Body of pancreas (tissue), 4 donors: ENCODE results near the gene ETV3. TPM values are rescaled to one million over a fixed set of nuclear protein-coding genes. Genes with fewer than 3 reads are reported as not detected.
"Not testable (repeated sequence)": the region's sequence is repeated elsewhere in the genome, so short reads cannot be mapped to it uniquely, and the experiment has no call there.

Experiments used
- ATAC-seq: fragments of 150-250 bp; one replicate; pipeline ENCODE4 v1.9.1; 2016
- DNase-seq, 4 donors: peaks; one replicate each; pipeline ENCODE4 v3.0.0-alpha.2; 2019
- H3K27ac ChIP-seq, 4 donors: fragments of 200-600 bp; sonication (generic); 1 replicate in 3 of 4; 2 replicates in 1 of 4; pipeline versions ENCODE4 v1.5.1 to v1.6.1; 2016 to 2019; ENCODE audit warnings: mild to moderate bottlenecking in 1 of 4, mixed read lengths in 1 of 4, moderate library complexity in 1 of 4
- H3K27me3 ChIP-seq, 2 donors: fragments of 200-600 bp; sonication (generic); one replicate each; pipeline ENCODE4 v1.6.0; 2016; ENCODE audit warnings: mild to moderate bottlenecking in 1 of 2
- H3K36me3 ChIP-seq, 2 donors: fragments of 200-600 bp; sonication (generic); replicated peaks in 1 of 2; 2 replicates each; pipeline ENCODE4 v1.5.1; 2016; ENCODE audit warnings: low read depth in 2 of 2; ENCODE audit not compliant: insufficient read depth in 1 of 2
- H3K4me1 ChIP-seq: fragments of 200-600 bp; sonication (generic); one replicate; pipeline ENCODE4 v1.6.0; 2016
- H3K4me3 ChIP-seq, 2 donors: fragments of 200-600 bp; sonication (generic); 1 replicate in 1 of 2; 2 replicates in 1 of 2; pipeline ENCODE4 v1.5.1; 2016 to 2019
- H3K9me3 ChIP-seq, 3 donors: fragments of 200-600 bp; sonication (generic); 1 replicate in 2 of 3; 2 replicates in 1 of 3; pipeline ENCODE4 v1.5.1; 2016
- CTCF ChIP-seq, 7 experiments: fragments of 450-650 bp in 4 of 7; fragments of 200-600 bp in 3 of 7; sonication (generic) in 3 of 7; IDR thresholded peaks; one replicate each; pipeline ENCODE4 v1.5.1; 2016 to 2019; ENCODE audit warnings: antibody characterized with exemption in 7 of 7
- POLR2A ChIP-seq, 3 donors: fragments of 450-650 bp; IDR thresholded peaks; one replicate each; pipeline ENCODE4 v1.6.1; 2016; ENCODE audit warnings: antibody characterized with exemption in 3 of 3, mild to moderate bottlenecking in 2 of 3
- WGBS, 2 donors: methylation state at CpG; one replicate each; pipeline ENCODE4 v1.1.5; 2017; 5-methylcytosine and 5-hydroxymethylcytosine counted together
- intact Hi-C: fragments of 100-400 bp; cut with DNase I; formaldehyde crosslinking; loops from one replicate; pipeline ENCODE4 v1.15.1; 2023
- total RNA-seq, 2 donors: library from RNA; depleted of rRNA; stranded (reverse); fragments of >200 nt; gene quantifications; one replicate each; pipeline ENCODE4 v1.1.0, GENCODE V29; 2016

Gene ETV3
- total RNA-seq, 2 donors from 2014 or later = 5.6 to 11.4 TPM

- H3K9me3 ChIP-seq = no peaks in the 10 kb centered on the region
- H3K27ac ChIP-seq = no peak overlapping the region
- no peak for DNase-seq
- 32 to 66% methylated on average over 4 of the region's 4 CpGs for WGBS, 2 donors
- no peaks in the 10 kb centered on the region for H3K36me3 ChIP-seq
- no peak for ATAC-seq
- no peak for TF ChIP-seq POLR2A (IDR thresholded peaks at IDR 0.05)
- no peak for TF ChIP-seq CTCF (IDR thresholded peaks at IDR 0.05)
- H3K4me3 ChIP-seq = no peak overlapping the region
- H3K4me1 ChIP-seq = no peaks in the 10 kb centered on the region
- intact Hi-C loops = no loop called here
- H3K27me3 ChIP-seq = no peaks in the 10 kb centered on the region
Measured at GRCh38 chr1:157101149-157101548, 37.0 kb downstream of the ETV3 start.

GRCh38 chr1:157099633-157100009 lies 38.6 kb downstream of the ETV3 start, which contains the start of gene ETV3L:
Gene ETV3L, minus strand, starts transcription at chr1:157099808. Its CDS starts 285 bp downstream, at chr1:157099523.
- 57 to 70% methylated on average over 3 of the region's 3 CpGs for WGBS, 2 donors
- no peak for ATAC-seq
- no peak for TF ChIP-seq CTCF (IDR thresholded peaks at IDR 0.05)
- TF ChIP-seq POLR2A (IDR thresholded peaks at IDR 0.05) = no peak
- Histone ChIP-seq H3K27ac (no peak within 1 kb of the TSS), H3K9me3 (no peaks in the 10 kb centered on the region), H3K4me3 (no peak within 1 kb of the TSS), H3K4me1 (no peaks in the 10 kb centered on the region), H3K27me3 (no peaks in the 10 kb centered on the region), H3K36me3 (no peaks in the 10 kb centered on the region)
- intact Hi-C loops = no loop called here
- DNase-seq = no peak

- H3K27ac ChIP-seq, H3K36me3 ChIP-seq, DNase-seq, ATAC-seq, H3K27me3 ChIP-seq, intact Hi-C loops, H3K4me1 ChIP-seq, H3K9me3 ChIP-seq, H3K4me3 ChIP-seq: not testable (repeated sequence)
- 76 to 82% methylated on average over 9 to 17 of the region's 17 CpGs for WGBS, 2 donors
Measured at GRCh38 chr1:157098987-157099632, 39.1 kb downstream of the ETV3 start.

- Histone ChIP-seq H3K4me1 (no peaks in the 10 kb centered on the region), H3K36me3 (no peaks in the 10 kb centered on the region), H3K27ac (no peak overlapping the region), H3K4me3 (no peak overlapping the region), H3K27me3 (no peaks in the 10 kb centered on the region), H3K9me3 (no peaks in the 10 kb centered on the region)
- intact Hi-C loops = no loop called here
- WGBS, 2 donors = 87 to 88% methylated on average over 9 of the region's 9 CpGs
- DNase-seq (no peak), ATAC-seq (no peak)
- no peak for TF ChIP-seq CTCF (IDR thresholded peaks at IDR 0.05)
- no peak for TF ChIP-seq POLR2A (IDR thresholded peaks at IDR 0.05)
Measured at GRCh38 chr1:157098519-157098918, 39.7 kb downstream of the ETV3 start.

- ATAC-seq = no peak
- Histone ChIP-seq H3K4me3 (no peak overlapping the region), H3K36me3 (no peaks in the 10 kb centered on the region), H3K27ac (no peak overlapping the region), H3K9me3 (no peaks in the 10 kb centered on the region), H3K27me3 (no peaks in the 10 kb centered on the region), H3K4me1 (no peaks in the 10 kb centered on the region)
- WGBS, 2 donors = 61 to 65% methylated on average over 6 of the region's 6 CpGs
- DNase-seq = no peak
- intact Hi-C loops = no loop called here
- TF ChIP-seq POLR2A (IDR thresholded peaks at IDR 0.05) = no peak
- no peak for TF ChIP-seq CTCF (IDR thresholded peaks at IDR 0.05)
Measured at GRCh38 chr1:157097692-157098091, 40.5 kb downstream of the ETV3 start.
